Fibroblast of the conjunctiva (primary cell): ENCODE data around the gene UVSSA.
"Not testable (repeated sequence)": the region's sequence is repeated elsewhere in the genome, so short reads cannot be mapped to it uniquely, and the experiment has no call there.

Experiments used
- DNase-seq: peaks from one replicate; pipeline ENCODE4 v3.0.0-alpha.2; 2010; ENCODE audit warnings: low read depth

UVSSA gene

DNA sequence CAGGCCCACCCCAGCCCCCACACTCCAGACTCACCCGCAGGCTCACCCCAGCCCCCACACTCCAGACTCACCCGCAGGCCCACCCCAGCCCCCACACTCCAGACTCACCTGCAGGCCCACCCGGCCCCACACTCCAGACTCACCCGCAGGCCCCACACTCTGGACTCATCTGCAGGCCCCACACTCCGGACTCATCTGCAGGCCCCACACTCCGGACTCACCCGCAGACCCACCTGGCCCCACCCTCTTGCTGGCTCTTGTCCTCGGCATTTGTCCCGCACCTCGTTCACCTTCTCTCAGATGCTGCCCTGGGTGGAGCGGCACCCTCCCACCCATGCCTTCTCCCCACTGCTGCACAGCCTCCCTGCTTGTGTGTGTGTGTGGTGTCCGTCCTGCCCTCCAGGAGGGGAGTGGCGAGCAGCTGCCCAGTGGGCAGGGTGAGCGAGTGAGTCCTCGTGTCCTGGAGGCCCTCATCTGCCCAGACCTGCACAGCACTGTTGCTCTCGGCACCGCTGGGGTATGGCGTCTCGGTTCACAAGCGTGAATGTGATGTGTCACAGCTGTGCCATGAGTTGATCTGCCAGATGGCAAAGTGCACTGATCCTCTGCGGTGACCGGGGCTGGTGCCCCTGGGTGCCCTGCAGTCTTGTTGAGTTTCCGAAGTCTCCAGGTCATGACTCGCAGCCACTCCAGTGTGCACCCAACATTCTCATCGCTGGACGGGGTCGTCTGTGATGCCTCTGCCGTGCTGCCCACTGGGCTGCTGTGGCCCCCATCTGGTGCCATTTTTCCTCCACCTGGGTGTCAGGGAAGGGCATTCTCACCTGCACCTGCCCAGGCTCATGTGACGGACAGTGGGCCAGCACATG is 29.6 kb upstream of the UVSSA start:
- DNase-seq = no peak

DNA sequence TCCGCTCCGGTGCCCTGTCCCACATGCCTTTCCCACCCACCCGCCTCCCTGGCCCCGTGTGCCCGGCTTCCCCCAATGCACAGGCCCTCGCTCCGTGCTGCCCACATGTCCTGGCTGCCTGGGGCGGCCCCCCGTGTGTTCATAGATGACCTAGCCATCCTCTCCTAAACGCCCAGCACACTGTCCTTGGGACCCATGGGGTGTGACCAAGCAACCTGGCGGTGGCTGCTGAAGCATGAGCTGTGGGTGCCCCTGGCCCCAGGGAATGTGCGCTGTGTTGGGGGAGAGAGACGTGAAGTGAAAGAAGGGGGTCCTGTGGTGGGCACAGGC is 29.0 kb upstream of the UVSSA start:
- DNase-seq = no peak

DNA sequence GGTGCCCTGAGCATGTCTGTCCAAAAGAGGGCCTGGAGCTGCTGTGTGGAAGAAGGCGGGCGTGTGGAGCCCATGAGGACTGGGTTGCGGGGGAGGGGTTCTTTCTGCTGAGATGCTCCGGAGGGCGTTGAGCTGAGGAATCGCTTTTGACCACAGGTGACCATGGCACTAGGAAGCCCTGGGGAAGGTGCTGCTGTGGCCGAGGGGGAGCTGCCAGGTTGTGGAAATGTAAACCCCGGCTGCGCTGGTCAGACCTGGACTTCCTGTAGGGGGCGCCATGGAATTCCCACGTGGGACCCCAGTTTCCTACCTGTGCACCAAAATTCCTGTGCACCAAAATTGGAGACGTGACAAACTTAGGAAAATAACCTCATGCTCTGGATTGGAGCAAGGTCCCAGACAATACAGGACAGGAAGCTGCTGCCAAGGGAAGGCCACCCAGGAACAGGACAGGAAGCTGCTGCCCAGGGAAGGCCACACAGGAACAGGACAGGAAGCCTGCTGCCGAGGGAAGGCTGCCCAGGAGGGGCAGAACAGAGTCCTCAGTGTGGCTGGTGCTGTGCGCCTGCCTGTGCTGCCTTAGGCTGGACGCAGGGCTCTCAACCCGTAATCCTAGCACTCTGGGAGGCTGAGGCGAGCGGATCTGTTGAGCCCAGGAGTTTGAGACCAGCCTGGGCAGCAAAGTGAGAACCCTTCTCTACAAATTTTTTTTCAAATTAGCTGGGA is 28.4 kb upstream of the UVSSA start:
- no peak for DNase-seq

DNA sequence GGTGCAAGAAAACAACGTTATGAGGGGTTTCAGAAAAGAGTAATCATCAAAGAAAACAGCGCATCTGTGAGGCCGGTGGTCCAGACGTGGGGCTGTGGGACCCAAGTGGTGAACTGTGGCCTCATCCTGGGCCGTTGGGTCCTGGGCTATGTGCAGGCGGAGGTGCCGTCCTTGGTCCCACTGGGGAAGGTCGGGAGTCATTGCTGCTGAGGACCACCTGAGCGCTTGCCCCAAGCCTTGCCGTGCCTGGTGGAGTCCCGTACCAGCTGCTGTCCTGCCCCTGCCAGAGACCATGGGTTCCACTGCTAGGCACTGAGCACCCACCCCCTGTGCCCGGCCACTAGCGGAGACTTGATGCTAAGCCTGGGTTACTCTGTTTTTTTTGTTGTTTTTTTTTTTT is 25.5 kb upstream of the UVSSA start:
- DNase-seq = no peak

DNA sequence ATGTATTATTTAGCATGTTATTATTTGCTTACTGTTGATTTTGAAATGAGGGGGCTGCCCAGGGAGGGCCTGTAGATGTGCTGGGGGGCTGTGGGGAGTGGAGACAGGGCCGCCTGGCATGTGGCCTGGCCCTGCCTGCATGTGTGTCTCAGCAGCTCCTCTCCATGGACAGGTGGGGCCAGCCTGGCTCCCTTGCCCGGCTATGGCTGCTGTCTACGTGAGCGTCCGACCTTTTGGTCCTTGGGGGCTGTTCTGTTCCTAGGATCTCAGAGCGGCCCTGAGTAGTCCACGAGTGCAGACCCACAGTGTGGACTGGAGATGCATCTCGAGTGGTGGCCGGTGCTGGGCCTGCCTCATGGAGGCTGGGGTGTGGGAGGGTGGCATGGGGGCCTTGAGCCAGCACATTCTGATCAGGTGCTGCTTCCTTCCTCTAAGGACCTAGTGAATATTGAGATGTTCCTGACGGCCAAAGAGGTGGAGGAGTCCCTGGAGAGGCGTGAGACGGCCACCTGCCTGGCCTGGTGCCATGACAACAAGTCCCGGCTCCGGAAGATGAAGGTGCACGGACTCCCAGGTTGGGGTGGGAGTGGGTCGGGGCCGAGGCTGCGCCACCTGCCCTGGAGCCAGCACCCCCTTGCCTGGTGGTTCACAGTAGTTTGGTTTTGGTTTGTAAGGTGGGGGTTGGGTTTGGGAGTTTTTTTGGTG is 24.9 kb upstream of the UVSSA start:
- no peak for DNase-seq

DNA sequence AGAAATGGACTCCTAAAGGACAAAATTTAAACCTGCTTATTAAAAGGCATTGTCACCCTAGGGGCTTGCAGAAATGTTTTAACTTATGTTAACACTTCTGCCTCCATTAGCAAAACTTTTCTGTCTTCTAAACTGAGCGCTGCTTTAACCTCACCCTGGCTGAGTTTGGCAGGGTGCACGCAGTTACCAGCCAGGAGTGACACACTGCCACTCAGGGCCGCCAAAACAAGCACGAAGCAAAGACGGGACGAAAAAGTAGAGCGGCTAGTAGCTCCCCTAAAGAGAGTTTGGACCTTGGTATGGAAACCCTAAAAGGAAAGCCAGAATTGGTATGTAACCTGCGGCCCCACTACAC is 23.8 kb upstream of the UVSSA start:
- DNase-seq = no peak

DNA sequence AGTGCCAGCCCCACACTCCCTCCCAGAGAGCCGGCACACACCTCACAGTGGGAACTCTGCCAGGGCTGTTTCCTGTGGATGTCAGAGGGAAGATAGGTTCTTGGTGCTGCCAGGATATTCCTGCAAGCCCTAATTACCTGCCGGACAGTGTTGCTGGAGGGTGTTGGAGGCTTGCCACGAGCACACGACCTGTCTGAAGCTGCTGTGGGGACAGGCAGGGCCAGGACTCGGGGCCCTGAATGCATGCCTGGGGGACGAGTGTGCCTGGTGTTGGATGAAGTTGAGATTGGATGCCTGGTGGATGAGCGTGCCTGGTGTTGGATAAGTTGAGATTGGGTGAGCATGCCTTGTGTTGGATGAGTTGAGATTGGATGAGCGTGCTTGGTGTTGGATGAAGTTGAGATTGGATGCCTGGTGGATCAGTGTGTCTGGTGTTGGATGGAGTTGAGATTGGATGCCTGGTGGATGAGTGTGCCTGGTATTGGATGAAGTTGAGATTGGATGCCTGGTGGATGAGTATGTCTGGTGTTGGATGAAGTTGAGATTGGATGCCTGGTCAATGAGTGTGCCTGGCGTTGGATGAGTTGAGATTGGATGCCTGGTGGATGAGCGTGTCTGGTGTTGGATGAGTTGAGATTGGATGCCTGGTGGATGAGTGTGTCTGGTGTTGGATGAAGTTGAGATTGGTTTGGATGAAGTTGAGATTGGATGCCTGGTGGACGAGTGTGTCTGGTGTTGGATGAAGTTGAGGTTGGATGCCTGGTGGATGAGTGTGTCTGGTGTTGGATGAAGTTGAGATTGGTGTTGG is 23.2 kb upstream of the UVSSA start:
- peak; percentile 82 for DNase-seq

DNA sequence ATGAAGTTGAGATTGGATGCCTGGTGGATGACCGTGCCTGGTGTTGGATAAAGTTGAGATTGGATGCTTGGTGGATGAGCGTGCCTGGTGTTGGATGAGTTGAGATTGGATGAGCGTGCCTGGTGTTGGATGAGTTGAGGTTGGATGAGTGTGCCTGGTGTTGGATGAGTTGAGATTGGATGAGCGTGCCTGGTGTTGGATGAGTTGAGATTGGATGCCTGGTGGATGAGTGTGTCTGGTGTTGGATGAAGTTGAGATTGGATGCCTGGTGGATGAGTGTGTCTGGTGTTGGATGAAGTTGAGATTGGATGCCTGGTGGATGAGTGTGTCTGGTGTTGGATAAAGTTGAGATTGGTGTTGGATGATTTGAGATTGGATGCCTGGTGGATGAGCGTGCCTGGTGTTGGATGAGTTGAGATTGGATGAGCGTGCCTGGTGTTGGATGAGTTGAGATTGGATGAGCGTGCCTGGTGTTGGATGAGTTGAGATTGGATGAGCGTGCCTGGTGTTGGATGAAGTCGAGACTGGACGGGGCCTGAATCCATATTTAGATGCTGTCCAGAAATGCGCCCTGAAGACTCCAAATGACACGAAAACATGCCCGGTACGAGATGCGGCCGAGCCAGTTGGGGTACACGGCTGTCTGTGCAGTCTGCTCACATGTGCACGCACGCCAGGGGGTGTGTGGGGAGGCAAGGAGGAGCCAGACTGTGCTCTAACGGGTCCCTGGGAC is 22.4 kb upstream of the UVSSA start:
- DNase-seq = not testable (repeated sequence)

DNA sequence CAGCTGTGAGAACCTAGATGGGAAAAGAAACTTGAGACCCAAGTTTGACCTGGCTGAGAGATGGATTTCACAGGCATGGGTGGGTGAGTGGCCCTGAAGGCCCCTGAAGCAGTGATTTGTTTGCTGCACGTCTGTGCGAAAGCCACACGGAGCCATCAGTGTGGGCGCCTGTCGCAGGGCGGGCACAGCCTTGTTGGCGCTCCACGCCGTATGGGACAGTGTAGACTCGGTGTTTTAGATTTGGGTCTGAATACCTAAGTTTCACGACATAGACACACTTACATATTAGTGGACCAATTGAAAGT is 21.9 kb upstream of the UVSSA start:
- no peak for DNase-seq

DNA sequence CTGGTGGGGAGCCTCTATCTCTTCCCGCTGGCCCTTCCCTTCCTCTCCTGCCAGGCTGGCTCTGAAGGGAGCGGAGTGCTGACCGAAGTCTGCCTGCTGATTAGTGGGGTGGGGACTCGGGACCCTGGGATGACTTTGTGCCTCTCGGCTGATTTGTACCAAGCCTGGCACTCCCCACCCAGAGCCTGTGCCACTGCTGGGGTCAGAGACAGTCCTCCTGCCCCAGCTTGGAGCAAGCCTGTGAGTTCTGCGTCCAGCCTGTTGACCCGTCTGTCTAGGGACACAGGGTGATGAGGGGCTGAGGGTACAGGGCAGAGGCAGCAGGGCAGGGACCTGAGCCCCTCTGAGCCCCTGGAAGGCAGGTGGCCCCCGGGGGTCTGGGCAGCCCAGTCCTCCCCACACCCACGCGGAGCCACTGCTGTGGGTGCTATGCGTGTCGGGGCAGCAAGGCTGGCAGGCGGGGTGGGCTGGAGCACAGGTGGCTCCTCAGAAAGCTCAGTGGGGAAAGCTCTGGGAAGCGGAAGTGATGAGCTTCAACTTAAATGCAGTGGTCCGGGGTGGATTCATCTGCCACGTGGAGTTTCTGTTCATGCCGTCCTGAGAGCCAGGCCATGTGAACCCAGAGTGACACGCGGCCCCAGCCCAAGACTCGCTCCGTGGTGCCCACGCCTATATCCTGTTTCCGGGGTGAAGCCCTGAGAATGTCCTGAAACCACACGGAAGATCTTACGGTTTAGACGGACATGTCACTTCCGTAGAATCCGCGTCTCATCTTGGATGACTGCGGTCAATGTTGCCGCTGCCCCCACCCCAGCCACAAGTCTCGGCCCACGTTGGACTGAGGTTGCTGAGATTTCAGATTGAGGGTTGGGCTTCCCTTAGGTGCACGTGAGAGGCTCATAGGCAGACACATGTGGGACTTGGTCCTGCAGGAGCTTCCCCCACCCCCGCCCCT is 21.1 kb upstream of the UVSSA start:
- DNase-seq = no peak

DNA sequence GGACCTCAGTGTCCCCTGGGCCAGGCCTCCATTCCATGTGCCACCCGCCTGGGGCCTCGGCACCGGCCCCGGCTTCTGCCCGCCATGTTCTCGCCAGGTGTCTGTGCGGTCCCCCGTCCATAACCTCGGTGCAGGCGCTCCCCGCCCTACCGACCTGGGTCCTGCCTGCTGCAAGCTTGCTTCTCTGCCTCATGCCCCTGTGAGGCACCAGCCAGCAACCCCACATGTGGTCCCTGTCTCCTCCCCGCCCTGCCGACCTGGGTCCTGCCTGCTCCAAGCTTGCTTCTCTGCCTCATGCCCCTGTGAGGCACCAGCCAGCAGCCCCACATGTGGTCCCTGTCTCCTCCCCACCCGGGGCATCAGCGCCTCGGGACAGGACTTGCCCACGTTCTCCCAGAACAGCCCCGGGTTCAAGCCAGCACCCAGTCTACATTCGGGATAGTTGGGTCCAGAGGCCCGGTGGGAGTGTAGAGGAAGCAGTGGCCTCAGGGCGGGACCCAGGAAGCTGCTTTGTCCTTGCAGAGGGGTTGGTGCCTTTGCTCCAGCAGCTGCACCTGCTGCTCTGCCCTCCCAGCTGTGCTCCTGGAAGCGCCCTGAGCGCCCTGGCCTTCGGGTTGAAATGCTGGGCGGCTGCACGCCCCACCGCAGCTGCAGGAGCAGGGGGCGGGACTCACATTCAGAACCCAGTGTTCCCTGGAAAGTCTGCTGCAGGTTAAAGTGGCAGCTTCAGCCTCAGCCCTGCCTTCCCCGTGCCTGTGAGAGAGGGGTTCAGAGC is 20.1 kb upstream of the UVSSA start:
- DNase-seq = no peak

DNA sequence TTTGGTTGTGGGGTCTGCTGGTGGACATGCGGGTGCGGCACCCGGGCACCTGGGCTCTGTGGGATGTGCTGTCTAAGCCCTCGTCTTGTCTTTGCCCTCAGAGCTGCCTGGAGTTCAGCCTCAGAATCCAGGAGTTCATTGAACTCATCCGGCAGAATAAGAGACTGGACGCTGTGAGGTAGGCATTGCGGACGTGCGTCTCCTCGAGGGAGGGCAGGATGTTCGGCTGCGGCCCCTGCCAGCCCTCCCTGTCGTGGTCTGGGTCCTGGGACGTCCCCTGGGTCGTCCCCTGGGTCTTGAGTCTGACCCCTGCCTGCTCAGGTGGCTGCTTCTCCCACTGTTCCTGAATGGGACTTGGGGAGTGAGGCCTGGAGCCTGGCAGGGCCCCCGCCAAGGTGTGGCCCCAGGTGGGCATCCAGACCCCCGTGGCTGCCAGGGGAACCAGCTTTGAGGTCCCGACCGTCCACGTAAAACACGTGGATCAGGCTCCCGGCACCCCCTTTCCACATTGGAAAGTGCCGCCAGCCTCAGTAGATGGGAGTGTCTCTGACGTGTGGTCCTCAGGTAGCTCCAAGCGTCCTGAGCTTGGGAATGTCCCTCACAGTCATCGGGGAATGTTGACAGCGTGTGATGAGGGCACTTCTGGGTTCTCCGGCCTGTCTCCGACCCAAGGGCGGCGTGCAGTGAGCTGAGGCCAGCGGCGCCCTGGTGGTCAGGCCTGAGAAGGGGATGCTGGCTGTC is 19.3 kb upstream of the UVSSA start:
- DNase-seq = no peak

DNA sequence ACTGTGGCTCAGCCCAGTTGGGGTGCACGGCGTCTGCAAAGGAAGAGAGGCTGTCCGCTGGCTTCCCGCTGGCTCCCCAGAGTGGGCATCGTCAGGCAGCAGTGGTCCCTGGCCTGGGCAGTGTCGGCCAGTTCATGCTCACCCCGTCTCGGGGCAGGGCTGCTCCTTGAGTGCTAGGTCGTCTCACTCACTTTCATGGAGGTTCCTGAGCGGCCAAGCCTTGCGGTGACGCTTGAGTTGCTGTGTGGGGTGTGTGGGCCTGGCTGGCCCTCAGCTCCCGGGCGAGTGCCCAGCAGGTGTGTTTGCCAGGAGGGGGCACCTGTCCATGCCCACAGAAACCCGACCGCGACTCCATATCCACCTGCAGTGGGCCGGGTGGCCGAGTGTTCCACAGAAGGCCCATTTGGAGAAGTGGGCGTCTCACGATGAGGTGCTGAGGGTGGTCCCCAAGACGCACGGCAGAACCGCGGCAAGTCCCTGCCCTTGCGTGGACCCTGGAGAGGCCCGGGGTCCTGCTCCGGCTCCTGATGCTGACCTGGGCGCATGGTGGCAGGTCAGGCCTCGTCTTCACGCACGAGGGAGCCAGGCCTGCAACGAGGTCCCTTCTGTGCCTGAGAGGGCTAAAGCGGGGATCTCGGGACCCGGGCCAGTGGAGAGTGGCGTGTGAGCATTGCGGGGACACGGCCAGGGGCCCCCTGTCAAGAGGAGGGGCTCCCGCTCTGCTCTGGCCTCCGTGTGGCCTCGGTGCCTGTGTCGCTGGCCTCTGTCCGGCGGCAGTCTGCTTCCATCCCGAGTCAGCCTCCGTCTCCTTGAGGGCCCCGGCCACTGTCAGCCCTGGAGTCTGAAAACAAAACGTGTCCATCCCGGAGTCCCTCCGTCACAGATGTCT is 18.5 kb upstream of the UVSSA start:
- DNase-seq = no peak

DNA sequence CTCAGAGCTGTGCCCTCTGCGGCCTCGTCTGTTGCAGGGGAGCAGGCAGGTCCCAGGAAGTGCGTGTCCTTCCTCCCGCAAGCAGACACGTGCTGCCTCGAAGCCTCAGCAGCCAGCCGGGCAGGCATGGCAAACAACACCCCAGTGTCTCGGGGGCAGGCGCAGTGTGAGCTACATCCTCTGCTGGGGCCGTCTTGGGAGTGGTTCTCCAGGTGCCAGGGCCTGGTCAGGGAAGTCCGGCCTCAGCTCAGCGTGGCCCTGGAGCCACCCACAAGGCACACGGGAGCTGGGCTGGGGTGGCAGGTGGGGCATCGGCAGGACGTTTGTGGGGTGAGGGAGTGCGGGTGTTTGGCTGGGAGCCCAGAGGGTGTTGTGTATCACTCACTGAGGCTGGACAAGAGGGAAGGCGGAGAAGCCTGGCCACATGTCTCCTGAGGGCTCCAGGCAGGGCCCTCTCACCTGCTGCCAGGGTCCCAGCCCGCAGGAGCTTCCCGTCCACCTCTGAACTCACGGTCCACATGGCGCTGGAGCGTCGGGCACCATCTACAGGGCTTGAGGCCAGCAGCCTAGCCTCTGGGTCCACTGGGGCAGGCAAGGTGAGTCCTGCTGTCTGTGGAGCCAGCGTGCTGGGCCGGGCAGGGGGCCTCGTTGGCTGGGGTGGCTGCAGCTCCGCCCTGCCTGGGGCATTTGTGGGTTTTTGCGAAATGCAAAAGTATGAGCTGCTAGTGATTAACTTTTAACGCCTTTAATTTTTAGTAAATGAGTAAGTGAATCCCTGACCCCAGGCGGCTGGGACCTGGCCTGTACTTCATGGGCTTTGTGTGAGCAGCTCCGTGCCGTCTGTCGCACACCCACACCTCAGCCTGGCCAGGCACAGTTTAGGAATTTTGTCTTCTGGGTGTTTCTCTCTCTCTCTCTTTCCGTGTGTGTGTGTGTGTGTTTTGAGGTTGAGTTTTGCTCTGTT is 17.3 kb upstream of the UVSSA start:
- DNase-seq = no peak

DNA sequence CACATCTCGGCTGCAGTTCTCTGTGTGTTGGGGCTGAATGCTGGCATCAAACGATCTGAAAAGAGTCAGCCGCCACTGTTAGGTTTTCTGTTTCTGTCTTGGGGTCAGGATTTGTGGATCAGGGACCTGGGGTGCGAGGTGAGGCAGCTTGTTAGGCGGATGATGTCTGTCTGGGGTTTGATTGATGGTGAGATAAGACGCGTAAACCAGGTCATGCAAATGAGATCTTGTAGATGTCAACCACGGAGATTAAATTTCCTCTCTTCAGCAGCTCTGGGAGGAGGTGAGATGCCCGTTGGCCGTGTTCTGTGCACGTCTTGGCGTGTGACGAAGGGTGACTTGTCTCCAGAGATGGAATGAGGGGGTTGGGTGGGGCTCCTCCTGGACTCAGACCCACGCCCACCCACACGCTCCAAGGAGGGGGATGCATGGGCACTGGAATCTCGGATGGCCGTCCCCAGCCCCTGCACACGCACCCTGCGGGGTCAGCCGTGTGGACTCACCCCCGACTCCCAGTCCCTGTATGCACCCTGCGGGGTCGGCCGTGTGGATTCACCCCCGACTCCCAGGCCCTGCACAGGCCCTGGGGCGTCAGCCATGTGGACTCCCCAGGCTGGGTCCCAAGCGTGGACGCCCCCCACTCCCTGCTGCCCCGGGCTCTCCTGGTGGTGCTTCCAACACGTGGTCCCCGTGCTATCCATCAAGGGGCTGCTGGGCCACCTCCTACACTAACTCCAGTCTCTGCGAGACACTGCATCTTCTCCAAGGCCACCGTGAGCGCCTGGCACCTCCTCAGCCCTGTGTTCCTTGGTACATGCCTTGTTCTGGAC is 16.0 kb upstream of the UVSSA start:
- DNase-seq = no peak
